ENCODE measurements around the gene SLC25A22. TPM values are rescaled to one million over a fixed set of nuclear protein-coding genes. Genes with fewer than 3 reads are reported as not detected.

Gene SLC25A22
- polyA plus RNA-seq, 1 of the 3 experiments (the other 2 are of a cell fraction), result 50.9 TPM

DNA sequence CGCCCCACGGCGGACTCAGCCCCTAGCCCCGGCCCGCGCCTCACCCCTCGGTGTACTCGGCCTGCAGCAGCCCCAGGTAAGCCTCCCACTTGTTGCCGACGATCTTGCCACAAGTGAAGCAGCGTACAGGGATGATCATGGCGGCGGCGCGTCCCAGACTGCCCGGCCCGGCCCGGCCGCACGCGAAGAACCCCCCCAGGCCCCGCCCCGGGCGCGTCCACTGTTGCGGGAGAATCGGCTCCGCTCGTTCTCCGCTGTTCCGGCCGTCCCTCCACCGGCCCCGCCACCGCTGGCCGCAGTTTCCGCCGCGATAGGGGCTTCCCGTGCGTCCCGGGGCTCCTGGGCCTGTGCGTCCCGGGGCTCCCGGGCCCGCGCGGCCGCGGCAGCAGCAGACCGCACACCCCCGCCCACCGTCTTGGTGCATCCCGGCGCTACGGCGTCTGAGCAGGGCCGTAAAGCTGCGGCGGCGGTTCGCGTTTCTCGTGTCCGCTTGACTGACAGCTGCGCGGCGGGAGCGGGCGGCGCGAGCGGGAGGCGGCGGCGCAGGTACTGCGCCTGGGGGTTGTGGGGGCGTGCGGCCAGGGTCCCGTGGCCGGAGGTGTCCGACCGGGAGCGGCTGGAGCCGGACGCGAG lies 44.4 kb upstream of the SLC25A22 start, which contains the start of the genes POLR2L and TSPAN4 (continued):
- TF ChIP-seq EP300 (IDR thresholded peaks at IDR 0.05; ENCODE audit: borderline replicate concordance in 1 of 2, low read depth in 1 of 2, low read length in 1 of 2) (peak in 1 of 2 experiments; percentile 52; a peak in 1 of 4 replicates), REST (IDR thresholded peaks at IDR 0.05; ENCODE audit: low read depth, low read length) (peak; percentile 63; the same call in 1 of the 2 replicates), EZH2phosphoT487 (IDR thresholded peaks at IDR 0.05; ENCODE audit: borderline replicate concordance, low read depth) (no peak), SMC3 (IDR thresholded peaks at IDR 0.05; ENCODE audit: low read depth, low read length) (no peak), FOSL2 (IDR thresholded peaks at IDR 0.05; ENCODE audit: borderline replicate concordance, low read depth) (no peak), GATA2 (CRISPR knock-in tag; IDR thresholded peaks at IDR 0.05) (no peak), NRF1 (IDR thresholded peaks at IDR 0.05; ENCODE audit: low read depth, low read length) (peak; percentile 44), USF2 (IDR thresholded peaks at IDR 0.05; ENCODE audit: borderline replicate concordance, low read depth, low read length) (no peak), TAF1 (IDR thresholded peaks at IDR 0.05; ENCODE audit: borderline replicate concordance, low read depth, low read length) (peak; percentile 97), ELF1 (IDR thresholded peaks at IDR 0.05) (0 out of 2 replicates have a peak, but pooled peaks have one; percentile 9), MEF2A (IDR thresholded peaks at IDR 0.05; ENCODE audit: borderline replicate concordance, low read depth) (no peak), CTCF (IDR thresholded peaks at IDR 0.05) (no peak), TEAD4 (IDR thresholded peaks at IDR 0.05; ENCODE audit: borderline replicate concordance, insufficient read depth) (no peak), CHD2 (IDR thresholded peaks at IDR 0.05; ENCODE audit: low read length, partially characterized antibody) (no peak), FOXM1 (IDR thresholded peaks at IDR 0.05; ENCODE audit: low read depth) (0 out of 2 replicates have a peak, but pooled peaks have one; percentile 42), RFX5 (IDR thresholded peaks at IDR 0.05; ENCODE audit: low read length) (no peak), RXRA (IDR thresholded peaks at IDR 0.05; ENCODE audit: borderline replicate concordance, low read depth) (no peak), RCOR1 (IDR thresholded peaks at IDR 0.05; ENCODE audit: low read length) (no peak), GABPA (IDR thresholded peaks at IDR 0.05; ENCODE audit: low read depth) (no peak), ZBTB33 (IDR thresholded peaks at IDR 0.05; ENCODE audit: borderline replicate concordance, low read depth) (0 out of 2 replicates have a peak, but pooled peaks have one; percentile 9)
